GM12801 (cell line): ENCODE results near the gene GARNL3.

Source experiments
- CTCF ChIP-seq: IDR thresholded peaks from one replicate; pipeline ENCODE4 v1.5.1; 2011; ENCODE audit warnings: control low read depth; ENCODE audit not compliant: insufficient read length; ENCODE audit errors: extremely low read depth

The GARNL3 gene

GRCh38 chr9:127438394-127438793 is 173.8 kb downstream of the GARNL3 start:
- no peak for TF ChIP-seq CTCF
